ENCODE measurements around the gene RMDN3. TPM values are rescaled to one million over a fixed set of nuclear protein-coding genes. Genes with fewer than 3 reads are reported as not detected.

The RMDN3 gene
- total RNA-seq, 4 donors from 2014 or later: 29.2 to 39.8 (median 31.7) TPM

DNA sequence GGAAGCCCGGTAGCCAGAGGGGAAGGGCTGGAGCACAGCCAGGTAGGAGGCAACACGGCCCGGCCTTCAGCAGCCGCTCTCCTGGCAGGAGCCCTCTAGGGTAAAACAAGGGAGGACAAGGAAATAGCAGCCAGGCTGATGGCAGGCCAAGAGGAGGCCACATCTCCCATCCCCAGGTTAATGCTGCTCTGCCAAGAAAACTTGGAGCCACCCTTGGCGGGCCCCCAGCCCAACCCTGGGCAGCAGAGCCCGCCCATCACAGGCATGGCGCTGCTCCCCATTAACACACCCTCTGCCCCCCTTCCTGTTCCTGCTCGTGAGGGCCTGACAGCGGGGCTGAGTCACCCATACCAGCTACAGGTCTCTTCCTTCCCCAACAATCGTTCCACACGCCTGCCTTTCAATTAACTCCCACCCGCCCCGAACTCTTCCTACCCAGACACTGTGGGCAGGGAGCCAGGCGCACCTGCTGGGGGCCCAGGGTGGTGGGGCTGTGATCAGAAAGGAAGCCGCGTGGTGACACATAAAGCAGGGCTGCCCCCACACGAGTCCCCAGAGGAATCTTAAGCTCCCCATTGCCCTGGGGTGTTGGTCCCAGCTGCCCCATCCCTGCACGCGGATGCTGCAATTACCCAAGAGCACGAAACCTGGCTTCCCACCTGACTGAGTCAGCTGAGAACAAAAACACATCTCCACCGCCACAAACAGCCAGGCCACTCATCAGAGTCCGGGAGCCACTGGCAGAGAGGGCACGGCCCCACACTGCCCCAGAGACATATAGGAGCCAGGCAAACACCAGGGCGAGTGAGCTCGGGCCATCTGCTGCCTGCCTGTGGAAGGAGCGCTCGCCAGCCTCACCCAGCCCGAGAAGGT lies 14.5 kb upstream of the RMDN3 start, which contains the start of gene C15orf62:
TSS of gene C15orf62 (plus strand) at position 707 of the 873 bp plus-strand sequence. CDS start 516 bp downstream, outside the sequence.
- intact Hi-C loops (cut with DNase I): loop anchor here (10.0 kb wide), 2 partner anchors 125 to 205 kb away; partner anchors contain the start of genes CCDC32, RPUSD2 and VPS18
- peak within 1 kb of the TSS in 2 of 3 donors; percentile 69 to 70 for H3K27ac ChIP-seq
- H3K36me3 ChIP-seq: peaks cover 9 to 17% of the 10 kb centered on the region in 2 donors
- WGBS, 2 donors: 54 to 57% methylated on average over 16 to 26 of the region's 28 CpGs
- H3K4me3 ChIP-seq (replicated peaks in 1 of 3): no peak within 1 kb of the TSS
- no peaks in the 10 kb centered on the region for H3K9me3 ChIP-seq
- no peaks in the 10 kb centered on the region for H3K27me3 ChIP-seq
- peaks cover 10 to 38% of the 10 kb centered on the region in 2 donors for H3K4me1 ChIP-seq
- peak; percentile 64 to 71 for DNase-seq
- TF ChIP-seq POLR2A (IDR thresholded peaks at IDR 0.05): no peak
- TF ChIP-seq, protein P1, sequence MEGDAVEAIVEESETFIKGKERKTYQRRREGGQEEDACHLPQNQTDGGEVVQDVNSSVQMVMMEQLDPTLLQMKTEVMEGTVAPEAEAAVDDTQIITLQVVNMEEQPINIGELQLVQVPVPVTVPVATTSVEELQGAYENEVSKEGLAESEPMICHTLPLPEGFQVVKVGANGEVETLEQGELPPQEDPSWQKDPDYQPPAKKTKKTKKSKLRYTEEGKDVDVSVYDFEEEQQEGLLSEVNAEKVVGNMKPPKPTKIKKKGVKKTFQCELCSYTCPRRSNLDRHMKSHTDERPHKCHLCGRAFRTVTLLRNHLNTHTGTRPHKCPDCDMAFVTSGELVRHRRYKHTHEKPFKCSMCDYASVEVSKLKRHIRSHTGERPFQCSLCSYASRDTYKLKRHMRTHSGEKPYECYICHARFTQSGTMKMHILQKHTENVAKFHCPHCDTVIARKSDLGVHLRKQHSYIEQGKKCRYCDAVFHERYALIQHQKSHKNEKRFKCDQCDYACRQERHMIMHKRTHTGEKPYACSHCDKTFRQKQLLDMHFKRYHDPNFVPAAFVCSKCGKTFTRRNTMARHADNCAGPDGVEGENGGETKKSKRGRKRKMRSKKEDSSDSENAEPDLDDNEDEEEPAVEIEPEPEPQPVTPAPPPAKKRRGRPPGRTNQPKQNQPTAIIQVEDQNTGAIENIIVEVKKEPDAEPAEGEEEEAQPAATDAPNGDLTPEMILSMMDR (IDR thresholded peaks at IDR 0.05): no peak

DNA sequence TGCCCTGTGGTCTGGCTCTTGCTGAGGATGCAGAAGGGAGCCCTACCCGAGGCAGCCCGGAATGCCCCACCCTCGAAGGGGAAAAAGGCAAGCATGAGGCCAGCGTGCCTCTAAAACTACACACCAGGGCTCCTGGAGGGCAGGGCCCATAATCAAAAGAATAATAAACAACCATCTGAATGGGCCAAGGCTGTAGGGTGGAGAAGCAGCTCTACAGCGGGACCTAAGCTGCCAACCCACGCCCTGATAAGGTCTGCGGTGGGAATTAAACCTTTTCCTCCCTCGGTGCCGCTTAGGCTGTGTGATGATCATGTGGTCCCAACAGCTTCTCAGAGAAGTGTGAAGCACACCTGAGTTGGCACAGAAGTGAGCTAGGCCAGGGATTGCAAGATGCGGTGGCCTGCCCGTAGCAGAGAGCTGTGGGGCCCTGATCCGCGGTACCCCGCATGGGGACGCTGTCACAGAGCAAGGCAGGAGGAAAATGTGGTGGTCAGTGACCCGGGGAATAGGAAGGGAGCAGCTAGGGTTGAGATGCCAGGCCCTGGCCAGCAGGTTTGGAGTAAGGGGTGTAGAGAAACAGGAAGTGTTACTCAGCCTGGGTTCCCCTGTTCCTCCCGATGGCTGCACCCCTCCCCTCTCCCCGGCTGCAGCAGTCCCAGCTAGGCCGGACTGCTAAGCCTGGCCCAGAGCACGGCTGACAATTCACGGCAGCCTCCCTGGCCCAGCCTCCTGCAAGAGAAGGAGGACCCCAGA lies 13.6 kb upstream of the RMDN3 start:
- Histone ChIP-seq H3K9me3 (no peaks in the 10 kb centered on the region), H3K27me3 (no peaks in the 10 kb centered on the region), H3K4me3 (replicated peaks in 1 of 3) (no peak overlapping the region), H3K4me1 (peaks cover 12 to 43% of the 10 kb centered on the region in 2 donors), H3K36me3 (peaks cover 1 to 10% of the 10 kb centered on the region in 2 donors), H3K27ac (peak overlapping the region in 2 of 3 donors; percentile 69 to 70)
- TF ChIP-seq POLR2A (IDR thresholded peaks at IDR 0.05): no peak
- TF ChIP-seq, protein P1 (IDR thresholded peaks at IDR 0.05): no peak
- DNase-seq: peak in 1 of 2 donors; percentile 17
- 69 to 73% methylated on average over 18 to 21 of the region's 21 CpGs for WGBS, 2 donors
- intact Hi-C loops (cut with DNase I): loop anchor here (10.0 kb wide), 1 partner anchor 126 kb away; the partner anchor contains the start of gene VPS18

DNA sequence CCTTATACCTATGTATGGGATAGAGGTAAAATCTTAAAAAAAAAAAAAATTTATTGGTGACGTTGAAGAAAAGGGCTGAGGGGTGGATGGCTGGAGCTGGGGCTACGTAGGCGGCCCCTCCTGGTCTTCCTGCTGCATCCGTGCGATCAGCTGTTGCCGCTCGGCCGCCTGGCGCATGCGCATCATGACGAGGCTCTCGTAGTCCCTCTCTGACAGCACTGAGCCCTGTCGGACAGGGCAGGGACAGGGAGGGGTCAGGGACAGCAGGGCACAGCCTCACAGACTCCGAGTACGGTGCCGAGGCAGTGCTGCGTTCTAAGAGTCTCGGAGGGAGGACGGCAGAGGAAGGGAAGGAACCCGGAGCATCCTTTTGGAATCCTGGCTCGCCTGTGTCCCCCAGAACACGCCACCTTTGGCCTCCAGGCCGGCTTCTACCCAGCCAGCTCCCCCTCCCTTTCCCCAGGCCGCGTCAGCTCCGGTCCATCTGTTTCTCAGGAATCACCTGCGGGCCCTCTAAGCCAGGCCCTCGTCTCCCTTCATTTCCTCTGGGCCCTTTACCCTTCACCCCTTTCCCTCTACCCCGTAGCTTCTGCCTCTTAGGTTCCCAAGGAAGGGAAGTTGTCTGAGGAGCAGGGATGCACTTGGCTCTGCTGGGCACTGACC lies 12.9 kb upstream of the RMDN3 start:
- H3K4me1 ChIP-seq: peaks cover 18 to 50% of the 10 kb centered on the region in 2 donors
- H3K27me3 ChIP-seq: no peaks in the 10 kb centered on the region
- no peaks in the 10 kb centered on the region for H3K9me3 ChIP-seq
- WGBS, 2 donors: 90 to 94% methylated on average over 28 to 29 of the region's 29 CpGs
- no peak overlapping the region for H3K27ac ChIP-seq
- H3K36me3 ChIP-seq: peaks cover 0 to 3% of the 10 kb centered on the region in 2 donors
- no peak overlapping the region for H3K4me3 ChIP-seq (replicated peaks in 1 of 3)
- intact Hi-C loops (cut with DNase I): loop anchor here (10.0 kb wide), 1 partner anchor 127 kb away; the partner anchor contains the start of gene VPS18
- DNase-seq: no peak
- TF ChIP-seq, protein P1 (IDR thresholded peaks at IDR 0.05): no peak
- no peak for TF ChIP-seq POLR2A (IDR thresholded peaks at IDR 0.05)

DNA sequence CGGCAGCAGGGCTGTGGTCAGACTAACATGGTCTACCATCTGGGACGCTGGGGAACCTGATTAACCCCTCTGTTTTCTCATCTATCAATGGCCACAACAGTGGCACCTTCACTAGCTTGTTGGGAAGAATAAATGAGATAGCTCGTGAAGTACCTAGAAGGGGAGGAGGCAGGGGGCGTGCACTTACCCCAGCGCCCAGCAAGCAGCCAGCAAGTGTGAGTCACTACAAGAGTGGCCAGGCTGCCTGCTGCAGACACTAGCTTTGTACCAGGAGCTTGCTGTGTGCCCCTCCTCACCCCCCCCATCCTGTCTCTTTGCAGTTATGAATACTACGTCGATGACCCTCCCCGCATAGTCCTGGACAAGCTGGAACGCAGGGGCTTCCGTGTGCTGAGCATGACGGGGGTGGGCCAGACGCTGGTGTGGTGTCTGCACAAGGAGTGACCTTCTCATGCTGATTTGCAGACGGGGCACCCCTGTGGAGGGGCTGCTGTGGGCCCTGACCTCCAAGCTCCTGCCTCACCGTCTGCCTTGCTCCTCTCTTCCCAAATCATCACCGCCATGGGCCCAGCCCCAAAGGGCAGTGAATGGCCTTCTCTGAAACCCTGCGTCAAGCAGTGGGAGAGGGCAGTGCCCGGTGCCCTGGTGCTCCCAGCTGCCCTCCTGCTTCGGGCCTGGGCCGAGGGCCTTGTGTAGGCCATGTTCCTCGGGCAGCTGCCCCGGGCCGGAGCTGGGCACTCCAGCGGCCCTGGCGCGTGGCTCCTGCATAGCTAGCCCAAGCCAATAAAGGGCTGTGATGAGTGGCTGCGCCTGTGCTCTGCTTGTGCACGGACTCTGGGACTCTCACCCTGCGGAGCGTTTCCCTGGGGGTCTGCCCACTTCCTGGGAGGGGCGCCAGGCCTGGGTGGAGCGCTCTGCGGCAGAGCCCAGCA lies 12.1 kb upstream of the RMDN3 start:
- H3K9me3 ChIP-seq: no peaks in the 10 kb centered on the region
- TF ChIP-seq, protein P1 (IDR thresholded peaks at IDR 0.05): no peak
- TF ChIP-seq POLR2A (IDR thresholded peaks at IDR 0.05): no peak
- WGBS, 2 donors: 93 to 95% methylated on average over 19 to 26 of the region's 32 CpGs
- intact Hi-C loops (cut with DNase I): loop anchor here (10.0 kb wide), 1 partner anchor 128 kb away; the partner anchor contains the start of gene VPS18
- peaks cover 0 to 3% of the 10 kb centered on the region in 2 donors for H3K36me3 ChIP-seq
- H3K27ac ChIP-seq: no peak overlapping the region
- no peak overlapping the region for H3K4me3 ChIP-seq (replicated peaks in 1 of 3)
- no peaks in the 10 kb centered on the region for H3K27me3 ChIP-seq
- no peak for DNase-seq
- peaks cover 18 to 50% of the 10 kb centered on the region in 2 donors for H3K4me1 ChIP-seq
